Stromal cell of bone marrow (primary cell): ENCODE results near the gene FABP6.
"Not testable (repeated sequence)": the region's sequence is repeated elsewhere in the genome, so short reads cannot be mapped to it uniquely, and the experiment has no call there.

Source experiments
- DNase-seq: peaks from one replicate; pipeline ENCODE4 v3.0.0-alpha.2; 2012; ENCODE audit warnings: low read depth

The FABP6 gene, protein sequence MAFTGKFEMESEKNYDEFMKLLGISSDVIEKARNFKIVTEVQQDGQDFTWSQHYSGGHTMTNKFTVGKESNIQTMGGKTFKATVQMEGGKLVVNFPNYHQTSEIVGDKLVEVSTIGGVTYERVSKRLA

DNA sequence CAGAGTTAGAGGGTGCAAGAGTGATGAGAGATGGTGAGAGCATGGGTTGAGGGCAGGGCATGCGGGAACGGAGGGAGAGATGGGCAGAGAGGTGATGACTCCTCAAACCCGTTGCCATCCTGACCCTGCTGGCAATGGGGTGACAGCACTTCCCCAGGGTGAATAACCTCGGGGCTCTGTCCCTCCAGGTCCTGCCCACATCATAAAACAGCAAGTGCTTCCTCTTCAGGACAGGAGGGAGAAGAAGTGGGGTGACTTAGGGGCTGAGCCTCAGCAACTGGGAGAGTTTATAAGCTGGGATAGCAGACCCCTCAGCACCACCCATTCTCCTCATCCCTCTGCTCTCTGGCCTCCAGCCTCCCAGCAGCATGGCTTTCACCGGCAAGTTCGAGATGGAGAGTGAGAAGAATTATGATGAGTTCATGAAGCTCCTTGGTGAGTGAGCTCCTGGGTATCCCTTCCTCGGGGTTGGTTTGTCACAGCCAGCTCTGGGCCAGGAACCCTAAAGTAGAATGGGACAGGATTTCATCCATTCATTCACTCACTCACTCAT, at the start of gene FABP6:
TSS of gene FABP6 (plus strand) at position 317 of the 553 bp plus-strand sequence. CDS start at position 369, 52 bp downstream.
- no peak for DNase-seq

DNA sequence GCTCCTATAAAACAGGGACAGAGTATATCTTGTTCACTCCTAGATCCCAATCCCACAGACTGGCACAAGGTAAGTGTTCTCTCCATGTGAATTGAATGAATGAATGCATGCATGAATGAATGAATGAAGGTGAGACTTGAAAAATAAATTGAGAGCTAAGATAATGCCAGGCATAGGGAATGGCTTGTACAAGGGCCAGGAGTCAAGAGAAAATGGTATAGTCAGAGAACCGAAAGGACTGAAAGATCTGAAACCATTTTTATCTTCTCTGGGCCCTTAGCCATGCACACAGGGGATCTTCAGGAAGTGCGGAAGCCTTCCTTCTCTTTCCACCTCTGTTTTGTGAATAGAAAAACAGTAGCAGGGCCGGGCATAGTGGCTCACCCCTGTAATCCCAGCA, 48.4 kb upstream of the FABP6 start:
- DNase-seq: no peak

DNA sequence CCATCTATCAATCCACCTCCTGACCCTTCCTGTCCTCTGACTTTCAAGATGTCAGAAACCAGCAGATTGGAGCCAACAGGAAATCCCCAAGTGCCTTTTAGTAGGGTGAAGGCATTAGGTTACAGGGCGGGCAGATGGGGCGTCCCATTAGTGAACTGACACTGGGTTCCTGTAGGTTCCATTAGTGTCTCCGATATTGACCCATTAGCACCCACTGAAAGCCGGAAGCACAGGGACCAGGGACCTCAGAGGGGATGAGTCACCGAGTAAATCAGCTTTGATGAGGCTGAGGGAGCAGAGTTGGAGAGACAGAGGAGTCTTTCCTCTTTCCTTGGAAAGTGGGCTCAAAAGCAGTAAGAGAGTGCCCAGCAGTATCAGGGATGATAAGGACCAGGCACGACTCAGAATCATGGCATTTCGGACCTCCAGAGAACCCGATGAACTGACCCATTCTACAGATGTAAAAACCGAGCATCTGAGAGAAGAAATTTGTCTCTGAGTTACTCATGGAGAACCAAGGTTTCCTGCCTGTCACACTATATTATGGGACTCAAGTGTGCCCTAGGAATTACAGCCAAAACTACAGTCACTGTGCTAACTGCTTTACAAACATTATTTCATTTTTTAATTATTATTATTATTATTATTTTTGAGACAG, 47.2 kb upstream of the FABP6 start:
- DNase-seq: no peak

DNA sequence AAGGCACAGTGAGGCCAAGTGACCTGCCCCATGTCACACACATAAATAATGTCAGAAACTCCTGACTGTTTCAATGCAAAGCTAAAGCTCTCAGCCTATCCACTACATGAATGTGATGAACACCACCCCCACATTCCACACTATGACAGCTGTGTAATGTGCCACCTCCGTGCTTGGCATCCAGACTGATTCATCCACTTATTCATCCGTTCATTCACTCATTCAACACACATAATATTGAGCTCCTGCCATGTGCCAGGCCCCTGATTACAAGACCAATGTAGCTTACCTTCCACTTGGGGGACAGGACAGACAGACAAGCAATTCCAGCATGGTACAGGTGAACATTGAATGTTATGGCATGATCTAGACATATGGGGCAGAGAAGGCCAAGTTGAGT, 46.2 kb upstream of the FABP6 start:
- DNase-seq: no peak

DNA sequence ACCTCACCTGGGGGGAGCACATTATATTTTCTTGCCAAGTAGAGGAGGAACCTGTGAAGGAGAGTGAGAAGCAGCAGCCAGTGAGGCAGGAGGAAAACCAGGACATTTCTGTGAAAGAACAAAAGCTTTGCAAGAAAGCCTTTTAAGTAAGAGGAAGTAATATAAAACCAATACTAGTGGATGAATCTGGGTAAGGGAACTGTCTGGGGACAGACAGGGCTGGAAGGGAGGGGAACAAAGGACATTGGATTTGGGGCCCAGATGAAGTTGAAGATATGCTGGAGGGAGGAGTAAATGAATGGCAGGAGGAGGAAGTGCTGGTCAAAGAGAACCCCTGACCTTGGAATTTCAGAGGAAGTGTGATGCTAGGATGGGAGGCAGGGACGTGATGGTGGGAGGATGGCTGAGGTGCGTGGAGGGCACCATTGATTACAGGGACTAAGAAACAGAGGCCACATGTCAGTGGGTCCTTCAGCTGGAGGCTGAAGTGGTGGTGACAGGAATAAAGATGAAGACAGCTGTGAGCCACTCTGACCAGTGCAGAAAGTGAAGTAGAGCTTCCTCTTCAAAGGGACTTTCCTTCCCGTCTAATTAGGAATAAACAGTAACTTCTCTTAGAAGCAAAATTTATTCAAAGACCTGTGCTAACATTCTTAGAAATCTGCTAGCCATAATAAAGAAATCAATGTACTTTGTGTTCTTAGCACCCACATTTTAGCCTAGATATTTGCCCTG, 43.5 kb upstream of the FABP6 start:
- no peak for DNase-seq

DNA sequence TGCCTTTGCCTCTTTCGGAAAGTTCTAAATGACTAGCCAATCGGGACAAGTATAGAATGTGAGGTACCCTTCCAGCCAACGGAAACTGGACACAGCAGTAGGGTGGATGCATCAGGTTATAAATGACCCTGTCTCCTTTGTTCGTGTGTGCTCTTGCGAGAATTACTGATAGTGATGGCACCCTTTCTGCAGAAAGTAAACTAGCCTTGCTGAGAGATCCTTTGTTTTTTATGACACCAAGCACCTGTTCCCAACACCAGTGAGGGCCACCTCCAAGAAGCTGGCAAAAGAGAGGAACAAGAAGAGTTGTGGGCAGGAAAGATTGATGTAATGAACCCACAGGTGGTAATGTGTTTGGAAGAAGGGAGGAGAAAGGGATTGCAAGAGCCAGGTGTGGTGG, 42.8 kb upstream of the FABP6 start:
- DNase-seq: no peak

DNA sequence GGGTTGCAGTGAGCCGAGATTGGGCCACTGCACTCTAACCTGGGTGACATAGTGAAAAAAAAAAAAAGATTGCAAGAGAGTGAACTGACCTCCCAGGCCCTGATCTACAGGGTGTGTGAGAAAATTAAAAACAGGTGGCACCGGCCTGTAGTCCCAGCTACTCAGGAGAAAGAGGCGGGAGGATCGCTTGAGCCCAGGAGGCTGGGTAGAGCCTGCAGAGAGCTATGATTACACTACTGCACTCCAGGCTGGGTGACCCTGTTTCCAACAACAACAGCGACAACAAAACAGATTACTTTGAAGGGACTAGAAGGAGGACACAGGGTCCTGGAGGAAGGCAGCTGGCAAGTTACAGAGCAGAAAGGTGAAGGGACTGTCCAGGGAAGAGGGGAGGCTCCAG, 42.2 kb upstream of the FABP6 start:
- no peak for DNase-seq

DNA sequence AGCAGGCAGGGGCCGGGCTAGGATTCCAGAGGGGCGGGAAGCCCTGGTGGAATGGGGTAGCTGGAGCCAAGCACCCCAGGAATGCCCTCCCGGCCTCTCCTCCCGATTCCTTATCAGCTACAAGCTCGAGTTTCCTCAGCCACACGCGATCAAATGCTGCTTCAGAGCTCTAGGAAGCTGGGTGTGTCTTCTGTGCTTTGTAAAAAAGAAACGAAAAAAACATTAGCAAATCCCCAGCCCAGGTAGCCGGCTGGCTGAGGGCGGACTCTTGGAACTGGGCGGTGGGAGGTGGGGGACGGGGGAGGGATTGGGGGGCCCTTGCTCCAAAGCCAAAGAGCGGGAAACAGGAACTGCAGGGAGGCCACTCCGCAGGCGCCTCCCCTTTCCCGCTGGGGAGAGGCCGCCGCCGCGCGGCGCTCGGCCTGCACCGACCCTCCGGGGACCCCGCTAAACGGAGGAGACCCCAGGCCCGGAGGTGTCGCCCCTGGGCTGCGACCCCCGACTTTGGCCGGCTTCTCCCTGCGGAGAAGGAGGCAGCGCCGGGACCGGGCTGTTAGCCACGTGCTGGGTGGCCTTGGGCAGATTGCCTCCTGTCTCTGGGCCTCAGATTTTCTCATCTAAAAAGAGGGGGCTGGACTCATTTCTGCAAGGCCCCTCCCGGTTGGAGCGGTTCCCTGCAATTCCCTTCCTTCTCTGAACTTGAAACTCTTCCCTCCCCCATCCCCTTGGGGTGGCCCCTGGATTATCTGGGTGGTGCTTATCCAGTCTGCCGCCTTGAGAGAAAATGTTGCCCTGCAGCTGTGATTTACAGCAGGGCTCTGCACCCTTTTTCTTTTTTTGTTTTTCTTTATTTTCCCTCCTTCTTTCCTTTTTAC, 40.9 kb upstream of the FABP6 start:
- DNase-seq: no peak

DNA sequence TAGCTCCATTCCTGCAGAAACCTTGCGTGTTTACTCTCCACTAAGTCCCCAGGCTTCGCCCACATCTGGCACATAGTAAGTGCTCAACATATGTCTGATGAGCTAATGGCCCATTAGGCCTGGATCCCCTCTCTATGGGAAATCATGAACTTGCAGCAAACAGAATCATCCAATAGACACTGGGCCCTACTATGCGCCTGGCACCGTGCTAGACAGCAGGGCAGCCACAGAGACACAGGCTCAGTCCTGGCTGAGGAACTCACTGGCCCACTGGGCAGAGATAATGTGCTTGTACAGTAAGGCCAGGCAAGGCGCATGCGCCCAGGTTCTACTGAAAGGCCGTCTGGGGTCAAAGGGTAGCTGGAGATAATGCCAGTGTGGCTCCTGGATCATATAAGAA, 36.9 kb upstream of the FABP6 start:
- no peak for DNase-seq

DNA sequence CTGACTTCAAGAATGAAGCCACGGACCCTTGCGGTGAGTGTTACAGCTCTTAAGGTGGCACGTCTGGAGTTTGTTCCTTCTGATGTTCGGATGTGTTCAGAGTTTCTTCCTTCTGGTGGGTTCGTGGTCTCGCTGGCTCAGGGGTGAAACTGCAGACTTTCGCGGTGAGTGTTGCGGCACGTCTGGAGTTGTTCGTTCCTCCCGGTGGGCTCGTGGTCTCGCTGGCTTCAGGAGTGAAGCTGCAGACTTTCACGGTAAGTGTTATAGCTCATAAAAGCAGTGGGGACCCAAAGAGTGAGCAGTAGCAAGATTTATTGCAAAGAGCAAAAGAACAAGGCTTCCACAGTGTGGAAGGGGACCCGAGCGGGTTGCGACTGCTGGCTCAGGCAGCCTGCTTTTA, 36.2 kb upstream of the FABP6 start:
- not testable (repeated sequence) for DNase-seq

DNA sequence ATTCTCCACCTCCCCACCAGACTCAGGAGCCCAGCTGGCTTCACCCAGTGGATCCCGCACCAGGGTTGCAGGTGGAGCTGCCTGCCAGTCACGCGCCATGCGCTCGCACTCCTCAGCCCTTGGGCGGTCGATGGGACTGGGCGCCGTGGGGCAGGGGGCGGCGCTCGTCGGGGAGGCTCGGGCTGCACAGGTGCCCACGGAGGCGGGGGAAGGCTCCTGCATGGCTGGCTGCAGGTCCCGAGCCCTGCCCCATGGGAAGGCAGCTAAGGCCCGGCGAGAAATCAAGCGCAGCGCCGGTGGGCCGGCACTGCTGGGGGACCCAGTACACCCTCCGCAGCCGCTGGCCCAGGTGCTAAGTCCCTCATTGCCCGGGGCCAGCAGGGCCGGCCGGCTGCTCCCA, 35.5 kb upstream of the FABP6 start:
- not testable (repeated sequence) for DNase-seq

DNA sequence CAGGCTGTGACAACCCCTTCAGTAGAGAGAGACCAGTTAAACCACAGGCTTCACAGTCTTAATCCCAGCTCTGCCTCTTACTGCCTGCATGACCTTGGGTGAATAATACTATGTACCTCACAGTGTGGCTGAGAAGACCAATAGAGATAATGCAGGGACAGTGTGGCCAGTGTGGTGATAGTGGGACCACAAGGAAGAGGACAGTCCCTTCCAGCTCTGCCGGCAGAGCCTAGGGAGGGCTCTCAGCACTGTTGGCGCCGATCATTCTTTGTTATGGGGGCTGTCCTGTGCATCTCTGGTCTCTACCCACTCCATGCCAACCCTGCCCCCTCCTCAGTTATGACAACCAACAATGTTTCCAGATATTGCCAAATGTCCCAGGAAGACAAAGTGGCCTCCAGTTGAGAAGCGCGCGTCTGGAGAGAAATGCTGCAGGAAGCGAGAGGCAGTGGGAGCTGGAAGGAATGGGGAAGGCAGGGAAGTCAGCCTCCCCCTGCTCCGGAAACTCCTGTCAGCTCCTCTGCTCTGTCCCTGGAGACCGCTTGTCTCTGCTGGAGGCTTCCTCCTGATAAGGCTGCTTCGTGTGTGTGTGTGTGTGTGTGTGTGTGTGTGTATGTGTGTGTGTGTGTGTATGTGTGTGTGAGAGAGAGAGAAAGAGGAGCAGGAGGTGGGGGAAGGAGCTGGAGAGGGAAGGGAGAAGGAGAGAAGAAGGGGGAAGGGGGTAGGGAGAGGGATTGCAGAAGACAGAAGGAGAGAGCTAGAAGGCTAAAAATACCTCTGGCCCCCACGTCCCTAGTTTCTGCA, 31.8 kb upstream of the FABP6 start:
- DNase-seq: no peak

DNA sequence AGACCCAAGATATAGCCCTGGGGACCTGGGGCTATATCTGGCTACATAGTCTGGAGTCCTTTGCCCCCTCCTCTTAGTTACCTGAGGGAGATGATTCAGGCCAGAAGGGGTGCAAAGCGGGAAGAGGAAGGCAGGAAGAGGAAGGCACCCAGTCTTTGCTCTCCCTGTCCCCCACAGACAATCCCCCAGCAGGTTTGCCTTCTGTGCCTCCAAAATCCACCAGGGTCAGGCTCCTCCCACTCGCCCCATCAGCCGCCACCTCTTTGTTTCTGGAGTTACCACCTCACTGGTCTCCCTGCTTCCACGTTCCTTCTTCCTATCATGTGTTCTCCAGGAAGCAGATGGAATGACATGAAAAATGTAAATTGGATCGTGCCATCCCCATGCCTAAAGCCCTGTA, 31.2 kb upstream of the FABP6 start:
- DNase-seq: no peak

DNA sequence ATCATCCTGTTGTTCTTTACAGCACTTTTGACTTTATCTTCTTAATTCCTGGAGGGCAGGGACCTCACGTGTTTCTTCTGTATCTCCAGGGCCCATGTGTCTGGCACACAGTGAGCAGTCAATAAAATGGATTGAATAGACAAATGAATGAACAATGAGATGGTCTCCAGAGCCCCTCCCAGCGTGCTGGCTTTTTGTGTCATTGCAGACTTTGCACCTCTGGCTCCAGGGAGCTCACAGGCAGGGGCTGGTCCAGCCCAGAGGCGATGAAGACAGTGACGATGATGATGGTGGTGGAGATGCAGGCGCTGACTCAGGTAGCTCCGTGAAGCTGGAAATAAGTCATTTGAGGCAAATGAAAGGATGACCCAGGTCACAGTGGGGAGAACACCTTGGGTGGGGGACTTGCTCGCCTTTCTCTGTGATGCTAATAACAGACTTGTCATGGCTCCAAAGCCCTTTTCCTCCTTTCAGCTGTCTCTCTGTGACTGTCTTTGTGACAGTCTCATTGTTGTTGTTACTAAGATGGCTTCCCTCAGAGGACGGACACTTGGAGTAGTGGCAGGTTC, 30.4 kb upstream of the FABP6 start:
- no peak for DNase-seq

DNA sequence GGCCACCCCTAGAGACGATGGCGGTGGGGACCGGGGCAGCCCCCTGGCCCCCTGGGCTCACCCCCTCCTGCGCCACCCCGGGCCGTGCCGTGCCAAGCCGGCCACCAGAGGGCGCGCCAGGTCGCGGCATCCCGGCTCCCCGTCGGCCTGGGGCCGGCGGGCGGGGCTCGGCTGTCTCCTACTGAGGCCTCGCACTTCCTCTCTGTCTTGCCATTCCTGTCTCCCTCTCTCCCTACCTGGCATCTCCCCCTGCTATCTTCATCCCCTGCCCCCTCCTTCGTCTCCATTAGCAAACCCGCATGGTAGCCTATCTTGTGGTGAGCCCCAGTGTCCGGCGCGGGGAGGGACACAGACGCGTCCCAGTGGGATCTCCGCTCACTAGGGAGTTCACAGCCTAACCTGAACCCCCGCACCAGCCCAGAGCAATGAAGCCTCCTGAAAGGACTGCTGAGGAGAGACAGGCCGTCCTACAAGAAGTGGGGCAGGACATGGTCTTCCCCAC, 29.8 kb upstream of the FABP6 start:
- DNase-seq: no peak

DNA sequence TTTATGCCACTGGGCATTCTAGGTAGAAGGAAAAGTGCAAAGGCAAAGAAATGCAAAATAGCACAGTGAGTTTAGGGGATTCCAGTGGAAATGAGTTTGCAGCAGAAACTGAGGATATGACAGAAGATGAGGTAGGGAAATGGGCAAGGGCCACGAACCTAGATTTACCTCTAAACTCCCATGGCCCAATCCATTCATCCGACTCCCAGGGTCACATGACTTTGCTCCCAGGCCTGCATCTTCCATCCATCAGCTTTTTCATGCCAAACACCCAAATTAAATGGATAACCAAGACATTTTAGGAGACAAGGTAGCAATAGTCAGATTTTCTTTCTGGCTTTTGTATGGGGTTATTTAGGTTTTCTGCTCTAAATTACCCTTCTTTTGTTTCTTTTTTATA, 22.2 kb upstream of the FABP6 start:
- DNase-seq: no peak

DNA sequence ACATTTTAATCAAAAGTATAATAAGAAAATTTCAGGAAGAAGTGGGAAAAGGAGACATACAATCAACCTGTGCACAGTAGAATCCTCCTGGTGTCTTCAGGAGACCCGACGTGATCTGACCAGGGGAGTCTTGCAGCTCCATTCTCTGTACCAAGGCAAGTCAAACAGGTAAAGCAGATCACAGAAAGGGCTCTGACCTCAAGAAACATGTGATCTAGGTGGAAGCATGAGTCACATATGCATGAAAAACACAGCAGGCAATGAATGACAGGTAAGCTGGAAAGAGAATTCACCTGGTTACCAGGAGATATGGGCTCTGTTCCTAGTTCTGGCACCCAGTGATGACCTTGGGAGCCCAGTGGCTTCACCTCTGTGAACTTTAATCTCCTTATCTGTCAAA, 19.4 kb upstream of the FABP6 start:
- DNase-seq: no peak

DNA sequence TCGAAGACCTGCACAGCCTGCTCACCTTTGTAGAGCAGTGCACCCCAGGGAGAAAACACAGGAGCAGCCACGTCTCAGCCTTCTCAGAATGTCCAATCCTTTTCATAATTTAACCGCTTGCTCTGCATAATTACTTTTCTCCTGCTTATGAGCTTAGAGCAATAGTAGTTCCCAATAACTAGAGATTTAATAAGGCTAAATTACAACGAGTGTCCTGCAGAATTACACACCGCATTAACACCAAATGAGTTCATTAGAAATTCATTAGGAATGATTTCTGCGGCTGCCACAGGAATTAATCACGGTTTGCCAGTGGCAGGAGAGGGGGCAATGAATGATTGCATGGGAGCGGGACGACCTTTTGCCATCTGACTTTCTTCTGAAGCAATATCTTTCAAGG, 18.7 kb upstream of the FABP6 start:
- no peak for DNase-seq

DNA sequence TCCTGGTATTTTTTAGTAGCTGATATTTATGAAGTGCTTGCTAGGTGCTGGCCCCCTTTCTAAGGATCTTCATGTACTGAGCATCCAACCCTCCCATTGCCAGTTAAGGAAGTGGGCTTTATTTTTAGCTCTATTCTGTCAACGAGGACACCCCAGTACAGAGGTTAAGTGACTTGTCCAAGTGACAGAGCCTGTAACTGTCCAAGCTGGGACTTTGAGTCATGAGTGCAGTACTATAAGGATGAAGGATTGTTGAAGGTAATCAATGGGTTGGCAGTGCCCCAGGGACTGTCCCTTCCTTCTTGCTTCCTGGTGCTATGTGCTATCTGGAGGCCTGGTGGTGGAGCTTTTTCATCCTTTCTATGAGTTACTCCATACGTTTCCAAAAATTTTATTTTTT, 18.0 kb upstream of the FABP6 start:
- DNase-seq: no peak

DNA sequence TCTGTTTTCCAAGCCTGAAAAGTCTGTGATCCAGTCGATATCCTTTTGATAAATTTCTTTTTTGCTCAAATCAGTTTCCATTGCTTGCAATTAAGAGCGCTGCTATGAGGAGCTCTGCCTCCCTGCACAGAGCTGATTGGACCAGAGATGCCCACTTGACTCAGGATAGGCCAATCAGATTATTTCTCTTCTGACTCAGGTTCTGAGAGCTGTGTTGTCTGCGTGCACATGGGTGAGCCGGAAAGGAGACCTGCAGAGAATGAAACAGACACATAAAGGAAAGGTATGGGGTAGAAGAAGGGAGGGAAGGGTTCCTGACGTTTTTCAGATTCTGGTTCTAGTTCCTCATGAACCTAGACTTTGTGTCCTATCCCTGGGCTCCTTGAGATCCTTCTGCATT, 15.8 kb upstream of the FABP6 start:
- DNase-seq: no peak

DNA sequence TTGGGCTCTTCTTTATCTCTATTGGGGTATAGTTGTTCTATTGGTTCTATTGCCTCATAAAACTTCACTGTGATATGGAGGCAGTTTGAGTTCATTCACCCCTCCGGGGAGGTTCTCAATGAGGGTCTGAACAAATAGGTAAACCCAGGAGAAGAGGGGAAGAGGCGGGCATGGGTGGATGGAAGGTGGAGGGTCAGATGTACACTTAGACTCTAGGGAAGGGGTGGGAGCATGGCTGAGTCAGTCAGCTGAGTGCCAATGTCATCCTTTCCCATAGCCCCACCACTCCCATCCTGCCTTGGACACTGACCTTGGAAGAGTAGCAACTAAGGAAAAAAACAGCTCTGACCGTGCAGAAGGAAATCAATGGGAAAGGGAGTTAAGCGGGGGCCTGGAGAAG, 9.9 kb upstream of the FABP6 start:
- no peak for DNase-seq
